Measurements from ENCODE around the gene ARHGAP25. TPM values are rescaled to one million over a fixed set of nuclear protein-coding genes. Genes with fewer than 3 reads are reported as not detected.

Gene ARHGAP25
- total RNA-seq, 4 donors from 2014 or later = 2.2 to 11.6 (median 7.2) TPM

DNA sequence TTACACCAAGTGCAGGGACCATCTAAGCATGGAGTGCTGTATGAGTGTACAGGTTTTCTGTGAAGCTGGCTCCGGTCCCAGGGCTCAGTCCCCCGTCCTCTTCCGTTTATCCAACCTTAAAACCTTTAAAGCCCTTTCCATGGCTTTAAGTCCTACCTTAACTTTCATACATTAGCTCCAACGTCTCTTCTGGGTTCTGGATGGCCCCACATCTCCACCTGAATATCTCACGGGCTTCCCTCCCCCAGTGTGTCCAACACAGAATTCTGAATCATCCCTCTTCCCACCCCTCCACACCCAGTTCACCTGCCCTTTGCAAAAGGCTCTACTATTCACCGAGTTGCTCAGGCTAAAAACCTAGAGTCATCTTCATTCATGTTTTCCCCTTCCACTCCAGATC lies 12.8 kb downstream of the ARHGAP25 start:
- TF ChIP-seq, protein P1, sequence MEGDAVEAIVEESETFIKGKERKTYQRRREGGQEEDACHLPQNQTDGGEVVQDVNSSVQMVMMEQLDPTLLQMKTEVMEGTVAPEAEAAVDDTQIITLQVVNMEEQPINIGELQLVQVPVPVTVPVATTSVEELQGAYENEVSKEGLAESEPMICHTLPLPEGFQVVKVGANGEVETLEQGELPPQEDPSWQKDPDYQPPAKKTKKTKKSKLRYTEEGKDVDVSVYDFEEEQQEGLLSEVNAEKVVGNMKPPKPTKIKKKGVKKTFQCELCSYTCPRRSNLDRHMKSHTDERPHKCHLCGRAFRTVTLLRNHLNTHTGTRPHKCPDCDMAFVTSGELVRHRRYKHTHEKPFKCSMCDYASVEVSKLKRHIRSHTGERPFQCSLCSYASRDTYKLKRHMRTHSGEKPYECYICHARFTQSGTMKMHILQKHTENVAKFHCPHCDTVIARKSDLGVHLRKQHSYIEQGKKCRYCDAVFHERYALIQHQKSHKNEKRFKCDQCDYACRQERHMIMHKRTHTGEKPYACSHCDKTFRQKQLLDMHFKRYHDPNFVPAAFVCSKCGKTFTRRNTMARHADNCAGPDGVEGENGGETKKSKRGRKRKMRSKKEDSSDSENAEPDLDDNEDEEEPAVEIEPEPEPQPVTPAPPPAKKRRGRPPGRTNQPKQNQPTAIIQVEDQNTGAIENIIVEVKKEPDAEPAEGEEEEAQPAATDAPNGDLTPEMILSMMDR (IDR thresholded peaks at IDR 0.05) = no peak
- TF ChIP-seq POLR2AphosphoS5 (IDR thresholded peaks at IDR 0.05) (no peak), EP300 (IDR thresholded peaks at IDR 0.05; ENCODE audit: low read depth) (no peak), POLR2A (IDR thresholded peaks at IDR 0.05) (no peak)
- DNase-seq = no peak
- Histone ChIP-seq H3K4me1 (peaks cover 0 to 22% (median 0%) of the 10 kb centered on the region in 4 donors), H3K27ac (peak overlapping the region in 1 of 4 donors; percentile 58), H3K4me3 (no peak overlapping the region), H3K36me3 (no peaks in the 10 kb centered on the region), H3K9me3 (no peaks in the 10 kb centered on the region), H3K27me3 (no peaks in the 10 kb centered on the region)
- 73 to 79% methylated on average over 3 to 6 of the region's 6 CpGs for WGBS, 2 donors (ENCODE audit: low coverage in 1 of 2)
- intact Hi-C loops (cut with DNase I; ENCODE audit: low total_unique reads) (no loop called here), in situ Hi-C loops (cut with MboI; ENCODE audit: low pct_ligation_motif_present in 1 of 4, low pct_unique_long_range_greater_than_20kb in 1 of 4, low sequenced_read_pairs in 3 of 4) (loop anchor here (10.0 to 25.0 kb wide), 3 partner anchors 157 to 260 kb away; no protein-coding TSS in a partner anchor)

DNA sequence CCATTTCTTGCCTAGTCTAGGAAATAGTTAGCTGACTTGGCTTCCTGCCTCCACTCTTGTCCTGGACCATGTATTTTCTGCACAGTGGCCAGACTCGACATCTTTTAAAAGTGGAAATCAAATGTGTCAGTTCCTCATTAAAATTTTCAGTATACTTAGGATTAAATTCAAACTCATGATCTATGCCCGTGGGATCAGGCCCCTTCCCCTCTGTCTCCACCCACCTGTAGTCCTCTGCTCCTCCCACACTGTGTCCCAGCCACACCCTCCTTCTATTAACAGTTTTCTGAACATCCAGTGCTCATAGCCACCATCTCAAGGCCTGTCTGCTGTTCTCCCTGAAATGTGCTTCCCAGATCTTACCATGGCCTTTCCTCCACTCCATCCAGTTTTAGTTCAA lies 13.3 kb downstream of the ARHGAP25 start:
- 33 to 49% methylated on average over 1 to 2 of the region's 2 CpGs for WGBS, 2 donors (ENCODE audit: low coverage in 1 of 2)
- Histone ChIP-seq H3K4me3 (no peak overlapping the region), H3K27me3 (no peaks in the 10 kb centered on the region), H3K36me3 (no peaks in the 10 kb centered on the region), H3K4me1 (peaks cover 0 to 20% (median 0%) of the 10 kb centered on the region in 4 donors), H3K27ac (no peak overlapping the region), H3K9me3 (no peaks in the 10 kb centered on the region)
- DNase-seq = no peak
- in situ Hi-C loops (cut with MboI; ENCODE audit: low pct_ligation_motif_present in 1 of 4, low pct_unique_long_range_greater_than_20kb in 1 of 4, low sequenced_read_pairs in 3 of 4) = loop anchor here (10.0 to 25.0 kb wide), 3 partner anchors 157 to 261 kb away; no protein-coding TSS in a partner anchor
- intact Hi-C loops (cut with DNase I; ENCODE audit: low total_unique reads) = no loop called here
- TF ChIP-seq EP300 (IDR thresholded peaks at IDR 0.05; ENCODE audit: low read depth) = no peak
- no peak for TF ChIP-seq POLR2AphosphoS5 (IDR thresholded peaks at IDR 0.05)

DNA sequence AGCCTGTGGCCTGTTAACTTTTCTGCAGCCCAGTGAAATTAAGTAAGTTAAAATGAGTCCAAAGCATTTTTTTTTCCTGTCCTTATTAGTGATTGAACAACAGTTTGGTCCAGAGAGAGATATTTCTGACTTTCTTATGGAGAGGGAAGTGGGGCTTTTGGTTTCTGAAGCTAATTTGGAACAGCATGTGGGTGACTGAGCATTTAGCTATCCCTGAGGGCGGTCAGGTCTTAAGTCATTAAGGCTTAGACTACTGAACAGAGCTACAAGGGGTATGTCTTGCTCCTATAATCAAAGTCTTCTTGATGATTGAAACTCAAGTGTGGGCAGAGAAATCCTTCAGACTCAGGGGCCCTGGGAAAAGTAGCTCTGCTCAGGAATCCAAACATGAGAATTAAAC lies 14.0 kb downstream of the ARHGAP25 start:
- TF ChIP-seq EP300 (IDR thresholded peaks at IDR 0.05; ENCODE audit: low read depth) (no peak), POLR2A (IDR thresholded peaks at IDR 0.05) (no peak), POLR2AphosphoS5 (IDR thresholded peaks at IDR 0.05) (no peak)
- TF ChIP-seq, protein P1 (IDR thresholded peaks at IDR 0.05) = no peak
- H3K27me3 ChIP-seq = no peaks in the 10 kb centered on the region
- intact Hi-C loops (cut with DNase I; ENCODE audit: low total_unique reads) (no loop called here), in situ Hi-C loops (cut with MboI; ENCODE audit: low pct_ligation_motif_present in 1 of 4, low pct_unique_long_range_greater_than_20kb in 1 of 4, low sequenced_read_pairs in 3 of 4) (loop anchor here (10.0 to 25.0 kb wide), 3 partner anchors 156 to 261 kb away; no protein-coding TSS in a partner anchor)
- H3K36me3 ChIP-seq = no peaks in the 10 kb centered on the region
- WGBS, 2 donors (ENCODE audit: low coverage in 1 of 2) = 88% methylated on average over 1 of the region's 1 CpG; no CpG with 5 or more reads in 1 of the 2 donors
- DNase-seq = no peak
- peaks cover 0 to 26% (median 0%) of the 10 kb centered on the region in 4 donors for H3K4me1 ChIP-seq
- H3K4me3 ChIP-seq = no peak overlapping the region
- no peaks in the 10 kb centered on the region for H3K9me3 ChIP-seq
- H3K27ac ChIP-seq = no peak overlapping the region

DNA sequence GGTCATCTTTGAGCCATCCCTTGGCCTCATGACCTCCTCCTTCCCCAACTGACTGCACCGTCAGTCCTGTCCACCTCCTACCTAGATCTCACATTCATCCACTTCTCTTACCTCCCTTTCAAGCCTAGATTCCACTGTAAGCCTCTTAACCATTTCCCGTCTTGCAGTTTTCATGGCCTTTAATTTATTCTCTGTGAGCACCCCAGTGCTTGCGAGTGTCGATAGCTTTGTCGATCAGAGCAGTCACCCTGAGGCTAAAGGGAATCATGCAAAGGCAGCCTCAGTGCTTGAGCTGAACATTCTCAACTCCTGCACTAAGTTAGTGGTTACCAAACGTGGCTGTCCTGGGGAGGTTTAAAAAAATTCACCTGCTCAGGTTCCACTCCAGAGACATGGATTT lies 14.7 kb downstream of the ARHGAP25 start:
- WGBS, 2 donors (ENCODE audit: low coverage in 1 of 2) = 92 to 93% methylated on average over 4 to 6 of the region's 6 CpGs
- intact Hi-C loops (cut with DNase I; ENCODE audit: low total_unique reads) (no loop called here), in situ Hi-C loops (cut with MboI; ENCODE audit: low pct_ligation_motif_present in 1 of 4, low pct_unique_long_range_greater_than_20kb in 1 of 4, low sequenced_read_pairs in 3 of 4) (loop anchor here (10.0 to 25.0 kb wide), 3 partner anchors 155 to 262 kb away; no protein-coding TSS in a partner anchor)
- Histone ChIP-seq H3K4me1 (peaks cover 0 to 26% (median 0%) of the 10 kb centered on the region in 4 donors), H3K36me3 (no peaks in the 10 kb centered on the region), H3K4me3 (no peak overlapping the region), H3K27me3 (no peaks in the 10 kb centered on the region), H3K27ac (no peak overlapping the region), H3K9me3 (no peaks in the 10 kb centered on the region)
- TF ChIP-seq POLR2A (IDR thresholded peaks at IDR 0.05) = no peak
- TF ChIP-seq, protein P1 (IDR thresholded peaks at IDR 0.05) = no peak
- TF ChIP-seq POLR2AphosphoS5 (IDR thresholded peaks at IDR 0.05) = no peak
- TF ChIP-seq EP300 (IDR thresholded peaks at IDR 0.05; ENCODE audit: low read depth) = no peak
- DNase-seq = no peak
